ENCODE results near the gene SPIN1.

Gene SPIN1

DNA sequence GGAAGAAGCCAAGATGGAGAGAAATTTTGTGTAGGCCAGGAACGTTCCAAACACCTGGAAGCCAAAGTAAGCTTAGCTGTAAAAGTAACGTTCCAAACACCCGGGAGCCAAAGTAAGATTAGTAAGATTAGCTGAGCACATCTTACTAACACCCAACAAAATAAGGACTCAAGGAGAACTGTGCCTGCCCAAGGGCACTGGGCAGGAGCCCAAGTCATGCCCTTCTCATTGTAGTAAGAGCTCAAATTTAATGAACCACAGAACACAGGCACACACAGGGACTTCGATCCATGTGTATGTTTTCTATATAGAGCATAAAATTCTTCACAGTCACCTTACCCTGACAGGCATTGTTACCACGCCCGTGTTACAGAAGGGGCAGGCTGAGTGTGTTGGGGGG, 110.6 kb downstream of the SPIN1 start:
- DNase-seq (ENCODE audit: low spot score): no peak

DNA sequence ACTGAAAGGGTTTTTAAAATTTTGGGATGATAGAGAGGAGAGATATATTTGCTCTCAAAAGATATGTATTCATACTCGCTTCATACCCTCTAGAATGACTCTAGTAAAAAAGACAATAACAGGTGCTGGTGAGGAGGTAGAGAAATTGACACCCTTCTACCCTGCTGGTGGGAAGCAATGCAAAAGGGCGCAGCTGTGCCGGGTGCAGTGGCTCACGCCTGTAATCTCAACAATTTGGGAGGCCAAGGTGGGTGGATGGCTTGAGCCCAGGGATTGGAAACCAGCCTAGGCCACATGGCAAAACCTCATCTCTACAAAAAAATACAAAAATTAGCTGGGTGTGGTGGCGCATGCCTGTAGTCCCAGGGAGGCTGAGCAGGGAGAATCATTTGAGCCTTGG, 112.8 kb downstream of the SPIN1 start:
- no peak for DNase-seq (ENCODE audit: low spot score)

DNA sequence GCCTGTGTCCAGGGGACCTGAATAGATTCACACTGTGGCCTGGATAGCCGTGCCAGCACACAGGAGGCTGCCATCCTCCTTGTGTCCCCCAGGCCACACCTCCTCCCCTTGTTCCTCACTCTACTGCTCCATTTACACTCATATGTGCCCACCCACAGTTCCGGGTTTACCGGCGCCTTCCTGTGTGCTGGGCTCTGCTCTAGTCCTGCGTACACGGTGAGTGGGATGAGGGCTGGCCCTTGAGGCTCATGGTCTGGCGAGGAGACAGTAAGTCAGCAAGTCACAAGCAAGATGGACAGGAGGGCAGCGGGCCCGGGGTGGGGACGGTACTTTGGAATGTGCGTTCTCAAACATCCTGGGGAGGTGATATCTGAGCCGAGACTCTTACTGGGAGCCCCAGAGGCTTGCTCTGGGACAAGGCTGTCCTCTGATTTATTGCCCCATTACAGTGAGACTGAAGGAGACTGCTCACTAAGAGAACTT, 114.3 kb downstream of the SPIN1 start:
- DNase-seq (ENCODE audit: low spot score): no peak

DNA sequence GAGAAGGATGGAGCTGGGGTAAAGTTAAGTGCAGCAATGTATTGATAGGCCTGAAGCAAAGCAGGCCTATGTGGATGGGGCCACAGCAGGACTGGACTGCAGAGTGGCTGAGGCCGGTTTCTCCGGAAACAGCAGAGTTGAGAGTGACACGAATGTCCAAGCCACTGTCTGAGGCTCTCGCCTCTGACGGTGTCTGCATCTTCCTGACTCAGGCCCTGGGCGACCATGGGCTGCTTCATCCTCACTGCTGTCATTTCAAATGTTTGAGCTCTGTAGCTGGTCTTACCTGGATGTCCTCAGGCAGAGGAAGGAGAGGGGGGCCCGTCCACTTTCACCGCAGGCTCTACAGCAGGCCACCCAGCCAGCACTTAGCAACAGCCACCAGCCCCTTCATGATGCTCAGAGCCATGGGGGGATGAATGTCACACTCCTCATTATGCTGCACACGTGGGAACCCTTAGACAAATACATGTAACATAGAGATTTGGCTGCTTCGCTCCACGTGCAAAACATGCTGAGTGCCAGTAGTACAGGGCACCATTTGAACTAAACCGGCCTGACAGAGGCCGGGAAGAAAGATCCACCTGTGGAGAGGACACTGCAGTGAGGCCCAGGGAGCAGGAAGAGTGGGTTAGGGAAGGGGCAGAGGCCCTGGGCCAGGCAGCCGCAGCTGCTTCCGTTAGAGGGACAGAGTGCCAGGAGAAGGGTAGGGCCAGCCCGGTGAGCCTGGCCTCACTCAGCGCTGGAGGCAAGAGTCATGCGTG, 115.0 kb downstream of the SPIN1 start:
- DNase-seq (ENCODE audit: low spot score): no peak

DNA sequence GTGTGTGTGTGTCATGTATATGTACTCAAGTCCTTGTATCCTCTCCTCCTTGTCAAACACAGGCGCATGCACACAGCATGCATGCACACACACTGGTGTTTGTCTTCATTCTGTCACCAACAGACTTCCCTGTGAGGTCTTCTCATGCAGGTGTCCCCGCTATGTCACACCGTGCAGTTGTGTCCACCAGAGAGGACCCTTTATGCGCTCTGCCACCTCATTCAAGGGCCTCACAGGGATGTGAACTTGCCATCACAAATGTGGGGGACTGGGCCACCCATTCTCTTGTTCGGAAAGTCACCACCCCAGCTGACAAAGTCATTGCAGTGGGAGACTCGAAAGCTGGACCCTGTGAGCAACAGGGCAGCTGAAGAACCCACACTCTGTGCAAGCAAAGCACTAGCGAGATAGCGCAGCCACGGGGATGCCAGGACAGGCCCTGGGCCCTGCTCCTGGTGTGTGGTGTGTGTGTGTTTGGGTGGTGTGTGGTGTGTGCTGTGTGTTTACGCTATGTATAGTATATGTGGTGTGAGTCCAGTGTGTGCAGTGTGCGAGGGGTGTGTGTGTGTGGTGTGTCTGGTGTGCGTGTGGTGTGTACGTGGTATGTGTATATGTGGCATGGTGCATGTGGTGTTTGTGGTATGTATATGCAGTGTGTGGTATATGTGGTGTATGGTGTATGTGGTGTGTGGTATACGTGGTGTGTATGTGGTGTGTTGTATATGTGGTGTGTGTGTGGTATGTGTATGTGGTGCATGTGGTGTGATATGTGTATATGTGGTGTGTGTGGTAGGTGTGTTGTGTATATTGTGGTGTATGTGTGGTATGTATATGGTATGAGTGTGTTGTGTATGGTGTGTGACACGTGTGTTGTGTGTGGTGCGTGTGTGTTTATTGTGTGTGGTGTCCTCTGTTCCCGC, 115.9 kb downstream of the SPIN1 start:
- no peak for DNase-seq (ENCODE audit: low spot score)

DNA sequence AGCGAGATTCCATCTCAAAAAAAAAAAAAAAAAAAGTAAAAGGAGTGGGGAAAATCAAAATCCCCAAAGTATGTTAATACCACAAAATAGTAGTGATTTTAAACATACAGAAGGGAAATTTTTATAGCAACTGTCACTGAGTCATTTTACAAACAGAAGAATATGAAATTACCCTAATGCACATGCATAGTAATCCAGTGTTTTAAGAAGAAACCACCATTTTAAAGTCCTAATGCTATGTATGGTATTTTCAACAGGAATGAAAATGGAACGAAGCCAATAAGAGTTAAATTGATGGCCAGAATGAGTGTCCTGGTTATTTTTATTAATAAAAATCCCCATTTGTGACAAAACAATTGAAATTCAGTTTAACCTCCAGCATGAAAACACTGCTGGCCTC, 120.1 kb downstream of the SPIN1 start:
- no peak for DNase-seq (ENCODE audit: low spot score)

DNA sequence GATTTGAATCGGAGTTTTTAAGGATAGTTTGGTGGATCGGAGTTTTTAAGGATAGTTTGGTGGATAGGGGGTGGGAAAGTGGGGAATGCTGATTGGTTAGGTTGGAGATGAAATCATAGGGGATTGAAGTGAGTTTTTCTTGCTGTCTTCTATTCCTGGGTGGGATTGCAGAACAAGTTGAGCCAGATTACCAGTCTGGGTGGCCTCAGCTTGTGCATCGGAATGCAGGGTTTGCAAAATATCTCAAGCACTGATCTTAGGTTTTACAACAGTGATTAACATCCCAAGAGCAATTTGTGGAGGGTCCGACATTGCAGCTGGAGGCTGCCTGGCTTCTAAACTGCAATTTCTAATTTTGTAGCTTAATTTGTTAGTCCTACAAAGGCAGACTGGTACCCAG, 123.7 kb downstream of the SPIN1 start:
- no peak for DNase-seq (ENCODE audit: low spot score)

DNA sequence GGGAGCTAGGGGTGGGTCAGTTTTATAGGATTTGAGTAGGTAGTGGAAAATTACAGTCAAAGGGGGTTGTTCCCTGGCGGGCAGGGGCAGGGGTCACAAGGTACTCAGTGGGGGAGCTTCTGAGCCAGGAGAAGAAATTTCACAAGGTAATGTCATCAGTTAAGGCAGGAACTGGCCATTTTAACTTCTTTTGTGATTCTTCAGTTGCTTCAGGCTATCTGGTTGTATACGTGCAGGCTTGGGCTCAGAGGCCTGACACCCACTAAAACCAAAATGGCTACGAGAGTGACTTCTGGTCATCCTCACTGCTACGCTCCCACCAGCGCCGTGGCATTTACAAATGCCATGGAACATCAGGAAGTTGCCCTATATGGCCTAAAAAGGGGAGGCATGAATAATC, 126.0 kb downstream of the SPIN1 start:
- DNase-seq (ENCODE audit: low spot score): no peak

DNA sequence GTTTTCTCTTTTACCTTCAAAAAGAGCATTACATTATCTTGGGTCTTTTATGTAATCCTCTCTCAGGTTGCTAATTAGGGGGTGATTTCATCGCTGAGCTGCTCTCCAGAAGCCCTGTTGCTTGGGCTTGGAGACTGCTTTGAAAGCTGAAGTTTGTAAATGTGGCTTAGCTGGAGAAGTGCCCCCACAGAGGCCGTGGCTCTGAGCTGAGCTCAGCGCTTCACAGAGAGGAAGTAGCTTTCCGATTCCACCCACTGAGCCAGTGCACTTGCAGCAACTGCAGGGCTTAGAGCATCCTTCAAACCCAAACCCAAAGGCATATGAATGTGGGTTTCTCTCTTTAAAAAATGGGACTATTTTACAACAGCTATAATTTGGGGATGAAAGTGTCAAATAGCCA, 133.1 kb downstream of the SPIN1 start:
- no peak for DNase-seq (ENCODE audit: low spot score)

DNA sequence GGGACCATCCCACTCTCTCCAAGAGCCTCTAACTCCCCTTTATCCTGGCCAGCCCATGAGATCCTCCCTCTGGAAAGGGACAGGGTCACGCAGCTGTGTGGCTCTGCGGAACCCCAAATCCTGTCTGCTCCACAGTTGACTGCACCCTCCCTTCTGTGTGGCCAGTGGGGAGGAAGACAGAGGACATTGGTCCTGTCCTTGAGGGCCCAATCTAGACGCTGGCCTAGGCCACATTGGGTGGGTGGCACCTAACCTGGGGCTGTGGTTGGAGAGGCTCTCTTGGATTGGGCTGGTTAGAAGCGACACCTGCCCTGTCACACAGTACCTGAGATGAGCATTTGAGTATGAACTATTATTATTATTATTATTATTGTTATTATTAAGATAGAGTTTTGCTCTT, 134.1 kb downstream of the SPIN1 start:
- DNase-seq (ENCODE audit: low spot score): no peak

DNA sequence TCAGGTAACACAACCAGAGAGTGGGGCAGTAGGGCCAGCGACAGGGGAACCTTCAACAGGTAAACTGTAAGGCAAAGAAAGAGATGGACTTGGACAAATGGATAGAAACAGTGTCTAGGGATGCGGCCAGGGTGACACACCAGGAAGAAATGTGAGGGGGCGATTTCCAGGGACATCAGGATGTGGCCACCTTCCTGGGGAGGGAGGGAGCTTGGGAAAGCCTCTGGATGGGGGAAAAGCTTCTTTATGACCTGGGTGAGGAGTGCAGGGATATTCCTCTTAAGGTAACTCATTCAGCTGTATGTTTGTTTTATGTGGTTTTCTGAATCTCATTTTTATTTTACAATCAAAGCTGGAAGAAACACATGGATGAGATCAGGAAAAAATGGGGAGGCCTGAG, 134.8 kb downstream of the SPIN1 start:
- no peak for DNase-seq (ENCODE audit: low spot score)

DNA sequence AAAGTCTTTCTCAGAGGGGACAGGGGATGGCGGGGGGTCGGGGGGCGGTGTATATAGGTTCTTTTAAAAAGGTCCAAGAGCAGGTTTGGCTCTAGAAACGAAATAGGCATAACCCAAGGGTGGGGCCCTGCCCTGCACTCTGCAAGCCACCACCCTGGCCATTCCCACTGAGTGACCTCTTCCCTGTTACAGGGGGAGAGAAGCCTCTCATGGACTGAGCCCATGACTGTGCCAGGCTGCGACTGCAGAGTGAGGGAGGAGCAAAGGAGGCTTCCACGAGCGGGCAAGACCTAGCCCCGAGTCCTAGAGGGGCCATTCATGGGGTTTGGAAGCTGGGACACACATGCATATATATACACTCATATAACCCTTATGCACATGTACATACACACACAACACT, 136.7 kb downstream of the SPIN1 start:
- no peak for DNase-seq (ENCODE audit: low spot score)

DNA sequence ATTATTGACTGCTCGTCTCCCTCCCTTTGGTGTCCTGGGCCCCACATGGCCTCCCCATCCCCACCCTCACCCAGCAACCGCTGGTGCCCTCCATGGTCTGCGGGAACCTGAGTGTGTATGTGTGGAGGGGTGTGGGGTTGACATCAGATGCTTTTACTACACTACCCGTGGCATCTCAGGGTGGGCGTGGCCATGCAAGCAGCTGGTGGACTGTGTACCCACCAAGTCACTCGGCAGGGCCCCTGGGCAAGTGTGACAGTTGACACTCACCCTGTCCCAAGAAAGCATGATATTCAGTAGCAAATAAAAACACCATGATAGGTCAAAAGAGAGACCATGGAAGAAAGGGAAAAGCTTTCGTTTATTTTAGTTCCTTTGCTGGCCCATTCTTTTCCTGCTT, 139.4 kb downstream of the SPIN1 start:
- no peak for DNase-seq (ENCODE audit: low spot score)

Measured in hematopoietic multipotent progenitor cell treated with erythropoietin and hydrocortisone succinate and interleukin-3 and kit ligand, for 15 days (in vitro differentiated cells).